PC-3 (cell line): ENCODE data around the gene FOXN3.

Experiments used
- EZH2 ChIP-seq: fragments of 300-600 bp; sonication (generic); IDR thresholded peaks from one replicate; pipeline ENCODE4 v1.6.1; 2017; ENCODE audit warnings: antibody characterized with exemption, mild to moderate bottlenecking, low read length; ENCODE audit not compliant: unreplicated experiment
- EZH2phosphoT487 ChIP-seq: fragments of 300-600 bp; sonication (generic); IDR thresholded peaks from 2 replicates; pipeline ENCODE4 v1.6.1; 2018; ENCODE audit warnings: mild to moderate bottlenecking, antibody characterized with exemption, low read length, borderline replicate concordance
- TF ChIP-seq, protein P1 (sequence below): fragments of 300-600 bp; sonication (generic); conservative IDR thresholded peaks from 2 replicates; pipeline ENCODE4 v1.5.1; 2017; ENCODE audit warnings: antibody characterized with exemption, low read depth, mild to moderate bottlenecking, low read length

GRCh38 chr14:89260898-89261297 lies 156.1 kb downstream of the FOXN3 start:
- TF ChIP-seq, protein P1, sequence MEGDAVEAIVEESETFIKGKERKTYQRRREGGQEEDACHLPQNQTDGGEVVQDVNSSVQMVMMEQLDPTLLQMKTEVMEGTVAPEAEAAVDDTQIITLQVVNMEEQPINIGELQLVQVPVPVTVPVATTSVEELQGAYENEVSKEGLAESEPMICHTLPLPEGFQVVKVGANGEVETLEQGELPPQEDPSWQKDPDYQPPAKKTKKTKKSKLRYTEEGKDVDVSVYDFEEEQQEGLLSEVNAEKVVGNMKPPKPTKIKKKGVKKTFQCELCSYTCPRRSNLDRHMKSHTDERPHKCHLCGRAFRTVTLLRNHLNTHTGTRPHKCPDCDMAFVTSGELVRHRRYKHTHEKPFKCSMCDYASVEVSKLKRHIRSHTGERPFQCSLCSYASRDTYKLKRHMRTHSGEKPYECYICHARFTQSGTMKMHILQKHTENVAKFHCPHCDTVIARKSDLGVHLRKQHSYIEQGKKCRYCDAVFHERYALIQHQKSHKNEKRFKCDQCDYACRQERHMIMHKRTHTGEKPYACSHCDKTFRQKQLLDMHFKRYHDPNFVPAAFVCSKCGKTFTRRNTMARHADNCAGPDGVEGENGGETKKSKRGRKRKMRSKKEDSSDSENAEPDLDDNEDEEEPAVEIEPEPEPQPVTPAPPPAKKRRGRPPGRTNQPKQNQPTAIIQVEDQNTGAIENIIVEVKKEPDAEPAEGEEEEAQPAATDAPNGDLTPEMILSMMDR, result no peak
- TF ChIP-seq EZH2 (no peak), EZH2phosphoT487 (no peak)
